ENCODE measurements around the gene PSMD3.
"Not testable (repeated sequence)": the region's sequence is repeated elsewhere in the genome, so short reads cannot be mapped to it uniquely, and the experiment has no call there.

PSMD3 gene

DNA sequence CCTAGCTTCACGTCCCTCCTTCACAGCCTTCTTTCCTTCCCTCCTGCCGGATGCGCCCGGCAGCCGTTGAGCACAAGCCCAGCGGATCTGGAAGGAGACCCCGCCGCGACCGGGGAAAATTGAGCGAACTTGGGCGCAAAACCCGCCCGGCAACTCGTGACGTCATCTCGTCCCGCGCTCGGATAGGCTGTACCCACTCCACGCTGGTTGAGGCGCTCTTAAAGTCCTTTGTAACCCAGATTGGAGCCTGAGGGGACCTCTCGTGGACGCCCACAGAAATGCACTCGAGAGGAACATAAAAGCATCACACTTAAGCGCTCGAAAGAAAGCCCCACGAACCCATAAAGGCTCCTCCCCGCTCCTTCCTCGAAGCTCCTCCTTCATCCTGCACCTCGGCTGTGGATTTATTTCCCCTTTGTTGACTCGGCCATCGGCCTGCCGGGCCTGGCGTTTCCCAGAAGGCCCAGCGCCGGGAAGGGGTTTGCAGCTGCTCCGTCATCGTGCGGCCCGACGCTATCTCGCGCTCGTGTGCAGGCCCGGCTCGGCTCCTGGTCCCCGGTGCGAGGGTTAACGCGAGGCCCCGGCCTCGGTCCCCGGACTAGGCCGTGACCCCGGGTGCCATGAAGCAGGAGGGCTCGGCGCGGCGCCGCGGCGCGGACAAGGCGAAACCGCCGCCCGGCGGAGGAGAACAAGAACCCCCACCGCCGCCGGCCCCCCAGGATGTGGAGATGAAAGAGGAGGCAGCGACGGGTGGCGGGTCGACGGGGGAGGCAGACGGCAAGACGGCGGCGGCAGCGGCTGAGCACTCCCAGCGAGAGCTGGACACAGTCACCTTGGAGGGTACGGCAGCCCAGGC lies at the start of gene PSMD3:
PSMD3 (plus strand) TSS at position 457 of the 856 bp plus-strand sequence; CDS start at position 621, 164 bp downstream.
- peak; percentile 96 to 97 for DNase-seq (ENCODE audit: low read depth in 2 of 2)

GRCh38 chr17:39933912-39934311 lies 46.7 kb upstream of the PSMD3 start:
- no peak for DNase-seq (ENCODE audit: low read depth in 2 of 2)

DNA sequence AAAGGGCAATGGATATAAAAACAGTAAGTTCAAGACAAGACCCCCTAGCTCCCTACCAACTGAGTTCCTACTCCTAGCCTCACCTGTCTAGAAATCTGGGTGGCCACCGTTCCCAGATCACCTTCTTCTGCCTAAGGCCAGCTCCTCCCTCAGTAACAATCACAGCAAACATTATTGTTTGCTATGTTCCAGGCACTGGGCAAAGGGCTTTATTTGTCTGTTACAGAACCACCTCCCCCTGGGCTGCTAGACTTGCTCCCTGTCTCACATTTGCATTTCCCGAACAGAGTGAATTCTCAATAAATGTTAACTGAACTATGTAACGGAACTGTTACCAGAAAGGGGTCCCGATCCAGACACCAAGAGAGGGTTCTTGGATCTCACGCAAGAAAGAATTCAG lies 46.3 kb upstream of the PSMD3 start:
- no peak for DNase-seq (ENCODE audit: low read depth in 2 of 2)

DNA sequence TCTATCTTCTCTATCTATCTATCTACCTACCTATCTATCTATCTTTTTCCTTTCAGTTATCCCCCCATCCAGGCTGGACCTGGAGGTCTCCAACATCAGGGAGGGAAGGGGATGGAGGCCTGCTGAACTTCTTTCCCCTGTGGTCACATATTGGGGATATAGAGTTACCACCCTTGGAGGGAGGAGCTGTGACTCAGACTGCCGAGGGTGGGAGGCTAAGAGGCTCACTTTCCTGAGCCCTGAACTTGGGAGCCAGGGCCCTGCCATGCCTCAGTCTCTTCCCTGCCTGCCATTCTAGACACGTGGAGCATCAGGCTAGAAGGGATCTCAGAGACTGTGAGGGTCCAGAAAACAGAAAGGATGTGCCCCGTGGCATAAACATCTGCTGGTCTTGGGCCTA lies 44.7 kb upstream of the PSMD3 start:
- DNase-seq (ENCODE audit: low read depth in 2 of 2): no peak

DNA sequence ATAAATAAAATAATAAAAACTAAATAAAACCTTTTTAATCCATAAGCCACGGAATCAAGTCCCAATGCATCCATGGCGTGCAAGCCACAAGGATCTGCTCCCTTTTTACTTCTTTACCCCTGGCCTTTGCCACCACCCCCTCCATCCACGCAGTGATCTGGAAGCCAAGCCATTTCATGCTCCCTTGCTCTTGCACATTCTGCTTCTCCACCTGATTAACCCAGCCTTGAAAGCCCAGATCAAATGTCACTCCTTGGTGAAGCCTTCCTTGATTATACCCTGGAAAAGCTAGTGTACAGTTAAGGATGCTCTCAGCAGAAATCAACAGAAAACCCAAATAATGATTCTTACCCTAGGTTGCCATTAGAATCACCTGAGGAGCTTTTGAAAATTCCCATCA lies 43.2 kb upstream of the PSMD3 start:
- DNase-seq (ENCODE audit: low read depth in 2 of 2): no peak

GRCh38 chr17:39938140-39938869 lies 42.3 kb upstream of the PSMD3 start:
- no peak for DNase-seq (ENCODE audit: low read depth in 2 of 2)

DNA sequence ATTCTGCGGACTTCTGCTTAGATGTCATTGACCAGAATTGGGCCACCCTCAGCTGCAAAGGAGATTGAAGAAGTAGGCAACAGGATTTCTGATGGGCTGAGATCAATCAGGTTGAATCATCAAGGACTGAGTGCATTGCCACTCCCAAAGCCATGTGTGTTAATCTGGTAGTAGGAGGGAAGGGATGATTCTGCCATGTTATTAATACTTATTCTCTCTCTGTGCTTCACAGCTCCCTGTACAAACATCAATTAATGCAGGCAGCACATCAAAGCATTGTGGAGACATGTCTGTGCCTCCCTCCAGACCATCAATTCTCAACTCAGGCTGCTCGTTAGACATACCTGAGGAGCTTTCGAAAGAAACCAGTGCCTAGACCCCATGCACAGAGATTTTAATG lies 41.5 kb upstream of the PSMD3 start:
- DNase-seq (ENCODE audit: low read depth in 2 of 2): no peak

- peak in 1 of 2 donors; percentile 34 for DNase-seq (ENCODE audit: low read depth in 2 of 2)
Measured at GRCh38 chr17:39939588-39940419, 40.8 kb upstream of the PSMD3 start.

GRCh38 chr17:39943702-39944392 lies 36.8 kb upstream of the PSMD3 start:
- no peak for DNase-seq (ENCODE audit: low read depth in 2 of 2)

DNA sequence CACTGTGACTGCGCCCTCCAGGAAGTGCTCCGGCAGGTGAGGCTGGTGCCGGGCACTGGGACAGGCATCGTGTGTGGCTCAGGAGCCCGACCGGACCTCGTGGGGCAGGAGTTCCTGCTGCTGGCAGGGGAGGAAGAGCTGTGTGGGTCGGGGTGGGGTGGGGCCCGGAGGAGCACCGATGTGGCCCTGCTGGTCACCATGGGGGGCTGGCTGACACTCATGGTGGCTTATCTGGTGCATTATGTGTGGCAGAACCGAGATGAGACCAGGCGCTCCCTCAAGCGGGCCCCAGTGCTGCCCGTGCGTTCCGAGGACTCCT lies 36.3 kb upstream of the PSMD3 start:
- no peak for DNase-seq (ENCODE audit: low read depth in 2 of 2)

DNA sequence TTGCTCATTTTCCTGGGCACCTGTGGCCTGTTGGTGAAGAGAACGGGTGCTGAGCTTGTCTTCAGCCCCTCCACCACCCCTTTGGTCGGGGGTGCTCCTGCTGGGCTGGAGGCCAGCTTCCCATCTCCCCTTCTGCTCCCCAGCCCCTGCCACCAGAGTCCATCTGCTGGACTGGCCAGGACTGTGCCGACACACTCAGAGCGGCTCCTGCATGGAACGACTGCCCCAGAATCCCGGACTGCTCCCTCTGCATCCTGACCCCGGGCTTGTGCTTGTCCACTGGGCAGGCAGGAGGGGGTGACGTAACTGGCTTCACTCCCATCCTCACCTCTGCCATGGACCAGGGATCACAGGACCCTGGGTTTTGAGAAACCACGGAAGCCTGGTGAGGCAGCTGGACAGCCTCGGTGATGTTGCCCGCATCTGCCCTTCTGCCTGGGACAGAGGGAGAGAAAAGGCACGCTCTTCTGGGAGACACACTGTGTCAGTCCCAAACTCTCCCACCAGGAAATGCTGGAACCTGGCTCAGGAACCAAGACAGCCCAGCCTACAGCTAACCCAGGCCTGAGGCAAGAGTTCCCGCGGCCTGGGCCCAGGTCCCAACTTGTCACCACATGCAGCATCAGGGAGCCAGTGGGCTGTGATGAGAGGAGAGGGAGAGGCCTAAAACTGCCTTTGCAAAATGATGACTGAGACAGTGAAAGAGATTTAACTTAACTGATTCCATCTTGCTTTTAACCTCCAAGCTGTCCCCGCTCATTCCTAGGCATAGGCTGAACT lies 33.9 kb upstream of the PSMD3 start:
- DNase-seq (ENCODE audit: low read depth in 2 of 2): no peak

DNA sequence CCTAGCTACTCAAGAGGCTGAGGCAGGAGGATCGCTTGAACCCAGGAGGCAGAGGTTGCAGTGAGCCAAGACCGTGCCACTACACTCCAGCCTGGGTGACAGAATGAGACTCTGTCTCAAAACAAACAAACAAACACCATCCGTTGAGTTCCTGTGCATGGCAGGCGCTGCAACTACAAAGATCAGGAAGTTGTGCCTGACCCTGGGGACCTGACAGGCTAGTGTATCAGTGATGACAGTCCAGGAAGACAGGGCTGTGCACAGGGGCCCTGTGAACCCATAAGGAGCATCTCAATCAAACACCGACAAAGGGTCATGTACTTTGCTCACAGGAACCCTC lies 32.1 kb upstream of the PSMD3 start:
- not testable (repeated sequence) for DNase-seq (ENCODE audit: low read depth in 2 of 2)

DNA sequence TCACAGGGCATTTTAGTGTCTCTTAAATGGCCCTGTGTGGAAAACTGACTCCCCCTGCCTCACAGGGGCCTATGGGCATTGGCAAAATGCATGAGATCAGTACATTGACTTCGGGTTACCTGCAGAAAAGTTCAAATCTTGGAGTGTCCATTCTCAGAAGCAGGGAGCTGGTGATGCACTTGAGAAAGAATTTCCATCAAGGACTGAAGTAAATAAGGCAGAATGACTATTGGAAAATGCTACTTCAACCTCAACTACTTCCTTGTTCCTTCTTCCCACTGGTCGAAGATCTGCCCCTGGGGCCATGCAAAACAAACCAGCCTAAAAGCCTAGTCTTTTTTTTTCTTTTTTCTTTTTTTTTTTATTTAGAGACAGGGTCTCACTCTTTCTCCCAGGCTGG lies 31.6 kb upstream of the PSMD3 start:
- DNase-seq (ENCODE audit: low read depth in 2 of 2): no peak

- DNase-seq (ENCODE audit: low read depth in 2 of 2): no peak
Measured at GRCh38 chr17:39950871-39951348, 29.7 kb upstream of the PSMD3 start.

- DNase-seq (ENCODE audit: low read depth in 2 of 2): no peak
Measured at GRCh38 chr17:39951924-39952679, 28.5 kb upstream of the PSMD3 start.

GRCh38 chr17:39952680-39953470 lies 27.7 kb upstream of the PSMD3 start:
- peak; percentile 92 to 93 for DNase-seq (ENCODE audit: low read depth in 2 of 2)

GRCh38 chr17:39953471-39953888 lies 27.1 kb upstream of the PSMD3 start:
- DNase-seq (ENCODE audit: low read depth in 2 of 2): no peak

GRCh38 chr17:39954876-39955275 lies 25.7 kb upstream of the PSMD3 start:
- no peak for DNase-seq (ENCODE audit: low read depth in 2 of 2)

GRCh38 chr17:39955726-39956225 lies 24.8 kb upstream of the PSMD3 start:
- no peak for DNase-seq (ENCODE audit: low read depth in 2 of 2)

Data from stimulated activated CD4-positive, alpha-beta T cell treated with anti-CD3 and anti-CD28 coated beads, Interleukin-4, amount 100 ng/mL, for 48 hours (primary cell).